Fibroblast of lung (primary cell): ENCODE measurements around the gene ATF7IP.

ENCODE experiments used
- EZH2 ChIP-seq: IDR thresholded peaks from 2 replicates; pipeline ENCODE4 v1.5.1; 2012; ENCODE audit warnings: low read length, control low read depth, mild to moderate bottlenecking; ENCODE audit errors: missing control alignments
- TF ChIP-seq, protein P1 (sequence below), 2 donors: IDR thresholded peaks in 1 of 2; conservative IDR thresholded peaks in 1 of 2; 1 replicate in 1 of 2; 2 replicates in 1 of 2; pipeline ENCODE4 v1.5.1; 2011 to 2012; ENCODE audit warnings: low read length in 2 of 2, control low read depth in 1 of 2, inconsistent platforms in 1 of 2, low read depth in 1 of 2, mild to moderate bottlenecking in 1 of 2

DNA sequence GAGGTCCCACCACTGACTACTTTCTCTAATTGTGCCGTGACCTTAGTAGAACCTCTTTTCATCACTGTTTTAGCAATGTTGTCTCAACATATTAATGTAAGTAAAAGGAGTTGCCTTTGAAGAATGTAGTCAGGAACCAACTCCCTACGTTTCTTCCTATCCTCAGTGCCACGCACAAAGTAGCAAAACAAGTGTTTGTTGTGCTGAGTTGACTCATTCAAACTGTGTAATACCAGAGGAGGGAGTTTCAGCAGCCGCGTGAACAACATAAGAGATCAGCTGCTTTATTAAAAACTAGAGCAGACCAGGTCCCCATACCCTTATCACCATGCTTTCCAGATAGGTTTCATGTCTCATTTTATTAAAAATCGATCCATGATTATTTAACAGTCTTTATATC is 183.1 kb downstream of the ATF7IP start:
- TF ChIP-seq, protein P1, sequence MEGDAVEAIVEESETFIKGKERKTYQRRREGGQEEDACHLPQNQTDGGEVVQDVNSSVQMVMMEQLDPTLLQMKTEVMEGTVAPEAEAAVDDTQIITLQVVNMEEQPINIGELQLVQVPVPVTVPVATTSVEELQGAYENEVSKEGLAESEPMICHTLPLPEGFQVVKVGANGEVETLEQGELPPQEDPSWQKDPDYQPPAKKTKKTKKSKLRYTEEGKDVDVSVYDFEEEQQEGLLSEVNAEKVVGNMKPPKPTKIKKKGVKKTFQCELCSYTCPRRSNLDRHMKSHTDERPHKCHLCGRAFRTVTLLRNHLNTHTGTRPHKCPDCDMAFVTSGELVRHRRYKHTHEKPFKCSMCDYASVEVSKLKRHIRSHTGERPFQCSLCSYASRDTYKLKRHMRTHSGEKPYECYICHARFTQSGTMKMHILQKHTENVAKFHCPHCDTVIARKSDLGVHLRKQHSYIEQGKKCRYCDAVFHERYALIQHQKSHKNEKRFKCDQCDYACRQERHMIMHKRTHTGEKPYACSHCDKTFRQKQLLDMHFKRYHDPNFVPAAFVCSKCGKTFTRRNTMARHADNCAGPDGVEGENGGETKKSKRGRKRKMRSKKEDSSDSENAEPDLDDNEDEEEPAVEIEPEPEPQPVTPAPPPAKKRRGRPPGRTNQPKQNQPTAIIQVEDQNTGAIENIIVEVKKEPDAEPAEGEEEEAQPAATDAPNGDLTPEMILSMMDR (conservative IDR thresholded peaks at IDR 0.05 in 1 of 2, IDR thresholded peaks at IDR 0.05 in 1 of 2; ENCODE audit: low read depth in 1 of 2, low read length in 2 of 2), result no peak
- no peak for TF ChIP-seq EZH2
